ENCODE measurements around the gene PCDH8. TPM values are rescaled to one million over a fixed set of nuclear protein-coding genes. Genes with fewer than 3 reads are reported as not detected.

PCDH8 gene
- total and polyA plus RNA-seq, 2 of the 13 experiments (the other 11 are each of a cell fraction or from before 2014, with no cell fraction given): not detected

DNA sequence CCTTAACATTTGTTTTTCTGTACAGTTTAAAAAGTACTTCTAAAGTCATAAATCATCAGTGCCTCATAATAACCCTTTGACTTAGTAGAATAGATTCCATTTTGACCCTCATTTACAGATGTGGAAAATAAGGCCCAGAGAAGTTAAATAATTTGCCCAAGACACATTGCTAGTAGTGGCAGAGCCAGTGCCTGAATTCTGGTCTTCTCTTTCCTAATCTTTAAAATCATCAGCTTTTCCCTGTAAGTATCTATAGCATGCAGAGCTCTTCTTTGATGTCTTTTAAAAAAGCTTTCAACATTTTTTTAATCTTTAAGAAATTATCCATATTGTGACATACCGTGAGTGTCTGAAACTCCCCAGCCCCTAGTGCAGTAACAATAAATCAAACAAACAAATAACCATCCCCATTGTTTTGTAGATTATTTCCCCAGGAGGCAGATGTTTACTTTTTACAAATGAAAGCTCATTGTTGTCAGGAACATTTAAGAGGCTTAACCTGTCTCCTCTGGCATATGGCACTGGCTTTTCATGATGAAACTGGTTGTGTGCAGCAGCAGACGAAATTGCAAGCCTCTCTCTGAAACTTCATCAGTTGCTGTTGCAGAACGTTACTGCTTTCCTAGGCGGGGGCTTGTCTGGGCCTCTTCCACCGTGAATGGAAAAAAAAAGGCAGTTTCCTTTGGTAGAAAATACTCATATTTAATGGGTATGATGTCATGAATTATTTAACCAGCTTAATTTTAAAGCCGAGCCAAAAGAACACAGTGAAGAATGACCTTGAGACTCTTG lies 31.7 kb upstream of the PCDH8 start:
- Histone ChIP-seq H4K20me1 (ENCODE audit: insufficient read depth, low read length) (no peaks in the 10 kb centered on the region), H3K4me2 (ENCODE audit: low read depth, low read length) (no peak overlapping the region), H3K79me2 (ENCODE audit: insufficient read depth, low read length) (no peaks in the 10 kb centered on the region), H3K9ac (ENCODE audit: insufficient read depth, low read depth, low read length) (no peak overlapping the region), H3K36me3 (replicated peaks in 1 of 2; ENCODE audit: control insufficient read depth in 1 of 2, insufficient read depth in 2 of 2, low read length in 2 of 2) (no peaks in the 10 kb centered on the region), H3K4me3 (replicated peaks in 1 of 3; ENCODE audit: insufficient read depth in 1 of 3, low read depth in 2 of 3, low read length in 3 of 3) (no peak overlapping the region), H3K9me3 (ENCODE audit: low read length) (peaks cover 12% of the 10 kb centered on the region), H3K27ac (ENCODE audit: extremely low read length, insufficient read depth, low read length) (no peak overlapping the region), H2AFZ (ENCODE audit: low read length) (no peak overlapping the region), H3K4me1 (ENCODE audit: insufficient read depth, low read length) (no peaks in the 10 kb centered on the region), H3K27me3 (ENCODE audit: control insufficient read depth in 1 of 2, insufficient read depth in 2 of 2, low read length in 2 of 2) (no peaks in the 10 kb centered on the region)
- intact Hi-C loops (cut with micrococcal nuclease; ENCODE audit: unreplicated experiment): no loop called here
- ATAC-seq: no peak
- no TSS peak for BruUV-seq (replicated peaks)
- no peak for TF ChIP-seq ERF (CRISPR knock-in tag; IDR thresholded peaks at IDR 0.05)
- TF ChIP-seq SALL2 (CRISPR knock-in tag; IDR thresholded peaks at IDR 0.05): no peak
- TF ChIP-seq ZNF891 (CRISPR knock-in tag; IDR thresholded peaks at IDR 0.05): no peak
- TF ChIP-seq ARNT2 (CRISPR knock-in tag; IDR thresholded peaks at IDR 0.05; ENCODE audit: low read depth): no peak
- peak; percentile 46; the same call in 1 of the 2 replicates for TF ChIP-seq ATF7 (IDR thresholded peaks at IDR 0.05)
- TF ChIP-seq ATF7 (CRISPR knock-in tag; IDR thresholded peaks at IDR 0.05): no peak
- no peak for TF ChIP-seq KLF13 (CRISPR knock-in tag; IDR thresholded peaks at IDR 0.05)
- DNase-seq (ENCODE audit: low spot score): no peak
- no peak for FAIRE-seq
- CTCF ChIA-PET (ENCODE audit: low intra/inter-chr PET ratio, low total read pairs): no interaction called here
- in situ Hi-C loops (cut with HindIII; ENCODE audit: extremely low pct_ligation_motif_present, low pct_unique_long_range_greater_than_20kb): no loop called here
- POLR2A ChIA-PET: no interaction called here
- WGBS (ENCODE audit: low lambda C conversion rate): under 1% methylated on average over 6 of the region's 6 CpGs

DNA sequence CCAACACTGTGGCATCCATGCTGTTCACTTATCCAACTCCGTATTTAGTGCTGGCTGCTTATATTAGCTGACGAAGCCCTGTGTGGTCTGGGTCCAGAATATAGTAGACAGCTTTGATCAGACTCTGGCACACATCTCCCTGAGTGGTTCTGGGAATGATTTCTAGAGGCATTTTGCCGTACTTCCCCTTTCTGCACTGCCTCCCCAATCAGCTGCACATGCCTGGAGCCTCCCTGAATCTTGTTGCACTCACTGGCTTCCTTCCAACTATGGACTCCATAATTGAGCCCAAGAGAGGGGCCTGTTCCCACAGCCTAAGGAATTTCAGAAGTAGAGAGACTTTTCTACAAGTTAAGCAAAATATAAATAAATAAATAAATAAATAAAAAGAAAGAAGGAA lies 30.4 kb upstream of the PCDH8 start:
- Histone ChIP-seq H3K79me2 (ENCODE audit: insufficient read depth, low read length) (no peaks in the 10 kb centered on the region), H3K9ac (ENCODE audit: insufficient read depth, low read depth, low read length) (no peak overlapping the region), H3K9me3 (ENCODE audit: low read length) (peaks cover 23% of the 10 kb centered on the region), H2AFZ (ENCODE audit: low read length) (no peak overlapping the region), H3K4me3 (replicated peaks in 1 of 3; ENCODE audit: insufficient read depth in 1 of 3, low read depth in 2 of 3, low read length in 3 of 3) (no peak overlapping the region), H3K4me1 (ENCODE audit: insufficient read depth, low read length) (no peaks in the 10 kb centered on the region), H3K27me3 (ENCODE audit: control insufficient read depth in 1 of 2, insufficient read depth in 2 of 2, low read length in 2 of 2) (no peaks in the 10 kb centered on the region), H3K27ac (ENCODE audit: extremely low read length, insufficient read depth, low read length) (no peak overlapping the region), H3K36me3 (replicated peaks in 1 of 2; ENCODE audit: control insufficient read depth in 1 of 2, insufficient read depth in 2 of 2, low read length in 2 of 2) (no peaks in the 10 kb centered on the region), H4K20me1 (ENCODE audit: insufficient read depth, low read length) (no peaks in the 10 kb centered on the region), H3K4me2 (ENCODE audit: low read depth, low read length) (no peak overlapping the region)
- ChIA-PET POLR2A (no interaction called here), CTCF (ENCODE audit: low intra/inter-chr PET ratio, low total read pairs) (no interaction called here)
- FAIRE-seq: no peak
- TF ChIP-seq ELF4 (CRISPR knock-in tag; IDR thresholded peaks at IDR 0.05; ENCODE audit: borderline replicate concordance) (no peak), NAIF1 (CRISPR knock-in tag; IDR thresholded peaks at IDR 0.05; ENCODE audit: borderline replicate concordance) (no peak), RELA (CRISPR knock-in tag; IDR thresholded peaks at IDR 0.05) (no peak), NBN (conservative IDR thresholded peaks at IDR 0.05) (no peak), CHD2 (IDR thresholded peaks at IDR 0.05; ENCODE audit: low read depth, low read length) (no peak), ZNF101 (CRISPR knock-in tag; IDR thresholded peaks at IDR 0.05; ENCODE audit: borderline replicate concordance, low read depth) (no peak), PPARG (CRISPR knock-in tag; conservative IDR thresholded peaks at IDR 0.05) (no peak), MAFG (CRISPR knock-in tag; IDR thresholded peaks at IDR 0.05) (no peak), SPEN (CRISPR knock-in tag; IDR thresholded peaks at IDR 0.05; ENCODE audit: low read depth) (no peak)
- TF ChIP-seq, protein P1, sequence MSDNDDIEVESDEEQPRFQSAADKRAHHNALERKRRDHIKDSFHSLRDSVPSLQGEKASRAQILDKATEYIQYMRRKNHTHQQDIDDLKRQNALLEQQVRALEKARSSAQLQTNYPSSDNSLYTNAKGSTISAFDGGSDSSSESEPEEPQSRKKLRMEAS (IDR thresholded peaks at IDR 0.05): no peak
- TF ChIP-seq, protein P2, sequence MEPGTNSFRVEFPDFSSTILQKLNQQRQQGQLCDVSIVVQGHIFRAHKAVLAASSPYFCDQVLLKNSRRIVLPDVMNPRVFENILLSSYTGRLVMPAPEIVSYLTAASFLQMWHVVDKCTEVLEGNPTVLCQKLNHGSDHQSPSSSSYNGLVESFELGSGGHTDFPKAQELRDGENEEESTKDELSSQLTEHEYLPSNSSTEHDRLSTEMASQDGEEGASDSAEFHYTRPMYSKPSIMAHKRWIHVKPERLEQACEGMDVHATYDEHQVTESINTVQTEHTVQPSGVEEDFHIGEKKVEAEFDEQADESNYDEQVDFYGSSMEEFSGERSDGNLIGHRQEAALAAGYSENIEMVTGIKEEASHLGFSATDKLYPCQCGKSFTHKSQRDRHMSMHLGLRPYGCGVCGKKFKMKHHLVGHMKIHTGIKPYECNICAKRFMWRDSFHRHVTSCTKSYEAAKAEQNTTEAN (CRISPR knock-in tag; conservative IDR thresholded peaks at IDR 0.05): no peak
- no peak for ATAC-seq
- no peak for DNase-seq (ENCODE audit: low spot score)
- 0% methylated on average over 3 of the region's 3 CpGs for WGBS (ENCODE audit: low lambda C conversion rate)
- in situ Hi-C loops (cut with HindIII; ENCODE audit: extremely low pct_ligation_motif_present, low pct_unique_long_range_greater_than_20kb): no loop called here
- intact Hi-C loops (cut with micrococcal nuclease; ENCODE audit: unreplicated experiment): no loop called here
- no TSS peak for BruUV-seq (replicated peaks)
